T-helper 2 cell treated with Interferon-gamma antibody and Interleukin-4, amounts not matched to agents 5 μg/mL and 100 μg/mL, for 36 hours (primary cell): Measurements from ENCODE around the gene CCRL2.
"Not testable (repeated sequence)": the region's sequence is repeated elsewhere in the genome, so short reads cannot be mapped to it uniquely, and the experiment has no call there.

Experiments used
- DNase-seq: peaks from one replicate; pipeline ENCODE4 v3.0.0; 2021; ENCODE audit warnings: low spot score
- H3K27ac Mint-ChIP-seq: one replicate; pipeline ENCODE4 v1.8.0; 2021; ENCODE audit warnings: mild to moderate bottlenecking, mixed read lengths
- H3K27me3 Mint-ChIP-seq: one replicate; pipeline ENCODE4 v1.8.0; 2021; ENCODE audit warnings: low read depth, mixed read lengths
- H3K36me3 Mint-ChIP-seq: one replicate; pipeline ENCODE4 v1.8.0; 2021; ENCODE audit warnings: low read depth, mixed read lengths
- H3K4me1 Mint-ChIP-seq: one replicate; pipeline ENCODE4 v1.8.0; 2021; ENCODE audit warnings: low read depth, mixed read lengths
- H3K4me3 Mint-ChIP-seq: one replicate; pipeline ENCODE4 v1.8.0; 2022; ENCODE audit warnings: mild to moderate bottlenecking, moderate library complexity, mixed read lengths
- H3K9me3 Mint-ChIP-seq: one replicate; pipeline ENCODE4 v1.8.0; 2021; ENCODE audit warnings: mixed read lengths

CCRL2 gene

DNA sequence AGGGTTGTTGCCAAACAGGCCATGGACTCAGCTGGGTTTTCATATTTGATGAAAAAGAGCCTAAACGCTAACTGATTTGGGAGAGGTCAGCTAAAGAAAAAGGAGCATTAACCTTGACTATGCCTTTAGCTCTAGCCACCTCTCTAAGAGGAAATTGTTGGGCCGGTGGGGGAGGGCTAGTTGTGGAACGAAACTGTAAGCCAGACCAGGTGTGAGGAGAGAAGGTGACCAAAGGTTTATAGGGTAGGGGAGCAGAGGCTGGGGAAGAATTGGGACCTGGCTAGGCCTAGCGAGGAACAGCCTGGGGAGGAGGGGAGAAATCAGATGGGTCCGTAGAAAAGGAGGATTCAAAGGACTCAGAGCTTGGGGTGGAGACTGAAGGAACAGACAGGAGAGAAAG, 15.5 kb upstream of the CCRL2 start:
- H3K27ac Mint-ChIP-seq, DNase-seq, H3K4me3 Mint-ChIP-seq, H3K4me1 Mint-ChIP-seq, H3K36me3 Mint-ChIP-seq, H3K9me3 Mint-ChIP-seq: not testable (repeated sequence)
- peaks cover 25% of the 10 kb centered on the region for H3K27me3 Mint-ChIP-seq

DNA sequence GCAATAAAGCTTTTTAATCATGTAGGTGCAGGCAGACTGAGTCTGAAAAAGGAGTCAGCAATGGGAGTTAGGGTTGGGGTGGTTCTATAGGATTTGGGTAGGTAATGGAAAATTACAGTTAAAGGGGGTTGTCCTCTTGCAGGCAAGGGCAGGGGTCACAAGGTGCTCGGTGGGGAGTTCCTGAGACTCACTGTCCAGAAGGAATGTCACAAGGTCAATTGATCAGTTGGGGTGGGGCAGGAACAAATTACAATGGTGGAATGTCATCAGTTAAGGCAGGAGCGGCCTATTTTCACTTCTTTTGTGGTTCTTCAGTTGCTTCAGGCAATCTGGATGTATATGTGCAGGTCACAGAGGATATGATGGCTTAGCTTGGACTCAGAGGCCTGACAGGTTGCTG, 14.0 kb upstream of the CCRL2 start:
- Mint-ChIP-seq H3K27me3 (peaks cover 21% of the 10 kb centered on the region), H3K4me3 (no peak overlapping the region), H3K9me3 (no peaks in the 10 kb centered on the region), H3K36me3 (no peaks in the 10 kb centered on the region), H3K4me1 (peaks cover 5% of the 10 kb centered on the region), H3K27ac (no peak overlapping the region)
- DNase-seq: no peak

DNA sequence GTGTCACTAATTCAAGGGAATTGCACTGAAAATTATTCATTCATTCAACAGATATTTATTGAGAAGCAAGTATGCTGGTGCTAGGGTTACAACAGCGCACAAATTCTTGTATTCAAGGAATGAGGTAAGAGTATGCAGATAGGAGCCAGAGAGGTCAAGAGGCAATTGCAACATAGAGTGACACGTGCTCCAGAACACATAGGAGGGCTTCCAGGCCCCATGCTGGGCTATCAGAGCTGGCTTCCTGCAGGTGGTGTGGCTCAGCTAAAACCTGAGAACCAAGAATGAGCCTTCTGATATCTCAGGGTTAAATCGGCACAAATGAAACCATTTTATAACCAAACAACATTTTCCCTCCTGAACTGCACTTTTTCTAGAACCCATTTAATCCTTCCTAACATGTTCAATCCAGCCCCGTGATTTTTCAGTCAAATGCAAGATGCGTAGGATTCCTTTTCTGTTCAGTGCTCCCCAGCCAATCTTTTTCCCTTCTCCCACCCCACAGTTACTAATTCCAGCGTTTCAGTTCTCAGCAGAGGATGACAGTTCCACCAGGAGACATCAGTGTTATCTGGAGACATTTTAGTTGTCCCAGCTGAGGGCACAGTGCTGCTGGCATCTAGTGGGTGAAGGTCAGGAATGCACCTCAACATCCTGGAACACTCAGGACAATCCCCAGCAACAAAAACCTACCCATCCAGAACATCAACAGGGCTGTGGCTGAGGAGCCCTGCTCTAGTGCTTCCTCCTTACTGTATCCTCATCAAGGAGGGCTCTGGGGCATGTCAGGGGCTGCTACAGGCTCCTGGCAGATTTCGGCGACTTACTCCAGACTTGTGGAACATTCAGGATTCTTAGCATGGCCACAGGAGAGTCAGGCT, 13.3 kb upstream of the CCRL2 start:
- peaks cover 21% of the 10 kb centered on the region for H3K27me3 Mint-ChIP-seq
- H3K4me3 Mint-ChIP-seq: no peak overlapping the region
- no peak overlapping the region for H3K27ac Mint-ChIP-seq
- no peak for DNase-seq
- H3K9me3 Mint-ChIP-seq: no peaks in the 10 kb centered on the region
- peaks cover 5% of the 10 kb centered on the region for H3K4me1 Mint-ChIP-seq
- no peaks in the 10 kb centered on the region for H3K36me3 Mint-ChIP-seq

DNA sequence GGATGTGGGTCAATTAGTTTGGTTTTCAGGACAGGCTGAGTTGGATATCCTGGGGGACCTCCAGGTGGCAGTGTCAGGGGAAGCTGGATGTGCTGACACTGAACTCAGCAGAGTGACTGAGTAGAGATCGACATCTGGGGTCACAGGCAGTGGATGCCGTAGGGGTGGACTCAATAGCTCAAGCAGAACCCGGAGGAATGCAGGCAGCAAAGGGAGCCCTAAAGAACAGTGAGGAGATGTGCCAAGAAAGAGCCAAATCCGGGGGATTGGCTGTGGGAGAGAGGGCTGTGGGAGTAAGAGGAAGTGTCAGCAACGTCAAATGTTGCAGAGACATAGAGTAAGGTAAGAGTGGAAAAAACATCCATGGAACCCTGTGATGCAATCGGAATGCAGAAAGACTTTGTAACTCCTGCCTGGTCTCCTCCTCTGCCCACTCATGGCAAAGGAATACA, 11.8 kb upstream of the CCRL2 start:
- DNase-seq: no peak
- no peaks in the 10 kb centered on the region for H3K36me3 Mint-ChIP-seq
- no peak overlapping the region for H3K4me3 Mint-ChIP-seq
- H3K4me1 Mint-ChIP-seq: peaks cover 5% of the 10 kb centered on the region
- no peaks in the 10 kb centered on the region for H3K9me3 Mint-ChIP-seq
- peaks cover 21% of the 10 kb centered on the region for H3K27me3 Mint-ChIP-seq
- H3K27ac Mint-ChIP-seq: no peak overlapping the region

DNA sequence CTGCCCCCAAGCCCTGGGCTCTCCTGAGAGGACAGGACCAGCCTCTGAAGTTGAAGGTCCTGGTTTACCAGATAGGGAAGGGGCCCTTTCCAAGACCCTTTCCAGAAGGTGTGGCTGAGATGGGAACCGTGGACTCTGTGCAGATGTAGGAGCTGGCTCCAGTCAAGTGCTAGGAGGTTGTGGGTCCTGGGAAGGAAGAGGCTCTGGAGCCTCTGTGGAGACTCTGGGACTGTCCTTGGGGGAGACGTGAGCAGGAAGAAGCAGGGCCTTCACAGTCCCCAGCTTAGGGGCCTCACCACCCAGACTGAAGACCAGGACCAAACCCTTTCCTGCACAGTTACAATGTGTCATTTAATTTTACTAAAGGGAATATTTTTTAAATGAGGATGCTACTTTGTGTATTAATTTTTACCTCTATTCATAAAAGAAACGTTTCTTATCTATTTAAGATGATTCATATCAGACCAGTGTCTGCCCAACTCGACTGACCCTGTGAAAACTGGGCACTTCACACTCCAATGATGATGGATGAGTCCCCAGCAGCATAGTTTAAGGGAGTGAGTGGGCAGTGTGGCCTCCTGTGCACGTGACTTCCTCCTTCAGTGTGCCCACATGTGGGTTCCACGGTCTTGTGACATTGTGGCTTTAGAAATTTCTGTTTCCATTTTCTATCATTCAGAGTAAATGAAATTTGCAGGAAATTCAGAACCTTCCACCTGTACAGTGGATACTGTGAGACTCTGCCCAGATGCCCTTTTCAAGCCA, 11.1 kb upstream of the CCRL2 start:
- H3K27me3 Mint-ChIP-seq: peaks cover 21% of the 10 kb centered on the region
- H3K27ac Mint-ChIP-seq: no peak overlapping the region
- no peak overlapping the region for H3K4me3 Mint-ChIP-seq
- no peaks in the 10 kb centered on the region for H3K9me3 Mint-ChIP-seq
- H3K4me1 Mint-ChIP-seq: peaks cover 5% of the 10 kb centered on the region
- no peaks in the 10 kb centered on the region for H3K36me3 Mint-ChIP-seq
- no peak for DNase-seq

DNA sequence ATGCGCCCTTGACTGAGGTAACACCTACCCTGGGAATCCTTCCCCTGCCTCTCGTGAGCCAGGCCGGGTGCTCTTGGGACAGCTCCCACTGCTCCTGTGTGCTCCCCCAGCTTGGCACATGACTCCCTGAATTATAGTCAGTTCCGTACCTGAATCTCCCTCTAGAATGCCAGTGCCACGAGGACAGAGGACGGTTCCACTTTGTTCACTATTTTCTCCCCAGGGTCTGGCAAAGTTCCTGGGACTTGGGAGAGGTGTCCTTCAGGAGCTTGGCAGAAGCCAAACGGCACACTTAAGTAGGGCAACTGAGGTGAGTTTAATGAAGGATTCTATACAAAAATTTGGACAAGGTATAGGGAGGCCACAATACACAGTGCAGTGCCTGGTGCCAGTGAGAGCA, 9.9 kb upstream of the CCRL2 start:
- no peak for DNase-seq
- H3K4me1 Mint-ChIP-seq: peaks cover 5% of the 10 kb centered on the region
- H3K36me3 Mint-ChIP-seq: no peaks in the 10 kb centered on the region
- H3K9me3 Mint-ChIP-seq: no peaks in the 10 kb centered on the region
- H3K4me3 Mint-ChIP-seq: no peak overlapping the region
- H3K27ac Mint-ChIP-seq: no peak overlapping the region
- H3K27me3 Mint-ChIP-seq: peaks cover 24% of the 10 kb centered on the region

DNA sequence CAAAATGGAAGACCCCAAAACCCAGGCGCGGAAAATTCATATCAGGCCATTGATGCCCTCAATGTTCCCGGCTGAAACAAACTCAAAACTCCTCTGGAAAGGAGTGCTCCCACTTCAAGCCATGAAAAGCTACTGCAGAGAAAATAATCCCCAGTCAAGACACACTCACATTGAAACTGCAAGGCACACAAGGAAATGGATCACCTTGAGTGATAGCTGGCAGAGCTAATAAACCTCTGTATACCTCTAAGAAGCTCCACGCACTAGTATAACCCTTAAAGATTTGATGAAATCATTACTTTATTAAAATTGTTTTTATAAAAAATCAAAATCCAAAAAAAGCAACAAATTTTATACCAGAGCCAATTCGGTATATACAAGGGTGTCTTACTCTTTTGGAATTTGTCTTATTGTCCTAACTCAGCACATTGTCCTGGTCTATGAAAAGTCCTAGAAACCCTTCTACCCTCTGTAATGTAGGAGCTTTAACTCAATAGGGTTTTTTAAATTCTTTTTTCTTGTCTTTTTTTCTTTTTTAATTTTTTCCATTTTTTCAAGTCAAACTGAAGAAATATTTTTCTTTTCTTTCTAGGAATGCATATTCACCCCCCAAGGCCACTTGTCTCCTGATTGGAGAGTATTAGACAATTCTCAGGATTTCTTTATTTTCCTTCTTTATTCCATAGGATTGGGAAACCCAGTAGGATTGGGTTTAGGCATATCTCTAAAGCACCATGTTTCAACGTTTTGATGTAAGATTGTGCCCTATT, 8.7 kb upstream of the CCRL2 start:
- Mint-ChIP-seq H3K9me3 (peaks cover 5% of the 10 kb centered on the region), H3K27ac (no peak overlapping the region), H3K4me1 (peaks cover 5% of the 10 kb centered on the region), H3K4me3 (no peak overlapping the region), H3K36me3 (no peaks in the 10 kb centered on the region), H3K27me3 (peaks cover 24% of the 10 kb centered on the region)
- DNase-seq: no peak

DNA sequence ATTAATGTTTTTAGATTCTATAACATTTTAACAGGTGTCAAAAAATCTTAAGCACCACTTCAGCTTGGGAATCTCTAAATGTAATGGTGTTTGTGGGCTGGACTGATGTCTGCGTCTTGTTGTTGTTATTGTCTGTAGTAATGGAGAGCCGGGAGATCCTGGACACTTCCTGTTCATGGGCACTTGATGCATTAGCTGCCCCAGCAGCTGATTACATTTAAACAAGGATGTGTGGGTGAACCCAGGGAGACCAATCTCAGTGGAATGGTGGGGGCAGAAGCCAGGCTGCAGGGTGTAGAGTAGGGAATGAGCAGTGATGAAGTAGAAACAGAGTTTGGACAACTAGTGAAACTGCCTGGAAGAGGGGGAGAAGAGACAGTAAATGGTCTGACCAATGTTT, 8.0 kb upstream of the CCRL2 start:
- no peak for DNase-seq
- peaks cover 5% of the 10 kb centered on the region for H3K9me3 Mint-ChIP-seq
- peaks cover 5% of the 10 kb centered on the region for H3K4me1 Mint-ChIP-seq
- H3K36me3 Mint-ChIP-seq: no peaks in the 10 kb centered on the region
- no peak overlapping the region for H3K4me3 Mint-ChIP-seq
- no peak overlapping the region for H3K27ac Mint-ChIP-seq
- H3K27me3 Mint-ChIP-seq: peaks cover 24% of the 10 kb centered on the region

DNA sequence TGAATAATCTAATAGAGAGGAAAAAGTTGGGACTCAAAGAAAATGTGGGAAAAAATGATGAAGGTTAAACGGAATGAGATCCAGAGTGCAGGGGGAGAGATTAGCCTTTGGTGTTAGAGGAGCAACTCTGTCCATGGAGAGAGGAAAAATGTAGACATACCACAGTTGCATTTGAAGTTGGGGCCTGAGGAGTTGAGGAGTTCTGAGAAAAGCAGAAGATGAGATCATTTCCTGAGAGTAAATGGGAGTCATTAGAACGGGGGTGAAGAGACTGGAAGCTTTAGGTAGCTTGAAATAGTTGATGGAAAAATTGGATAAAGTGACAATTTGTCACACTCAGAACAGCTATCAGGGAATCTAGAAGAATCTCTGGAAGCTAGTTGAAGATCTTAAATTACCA, 7.5 kb upstream of the CCRL2 start:
- Mint-ChIP-seq H3K4me1 (peaks cover 5% of the 10 kb centered on the region), H3K36me3 (no peaks in the 10 kb centered on the region), H3K9me3 (peaks cover 5% of the 10 kb centered on the region), H3K4me3 (no peak overlapping the region), H3K27ac (no peak overlapping the region), H3K27me3 (peaks cover 21% of the 10 kb centered on the region)
- no peak for DNase-seq

DNA sequence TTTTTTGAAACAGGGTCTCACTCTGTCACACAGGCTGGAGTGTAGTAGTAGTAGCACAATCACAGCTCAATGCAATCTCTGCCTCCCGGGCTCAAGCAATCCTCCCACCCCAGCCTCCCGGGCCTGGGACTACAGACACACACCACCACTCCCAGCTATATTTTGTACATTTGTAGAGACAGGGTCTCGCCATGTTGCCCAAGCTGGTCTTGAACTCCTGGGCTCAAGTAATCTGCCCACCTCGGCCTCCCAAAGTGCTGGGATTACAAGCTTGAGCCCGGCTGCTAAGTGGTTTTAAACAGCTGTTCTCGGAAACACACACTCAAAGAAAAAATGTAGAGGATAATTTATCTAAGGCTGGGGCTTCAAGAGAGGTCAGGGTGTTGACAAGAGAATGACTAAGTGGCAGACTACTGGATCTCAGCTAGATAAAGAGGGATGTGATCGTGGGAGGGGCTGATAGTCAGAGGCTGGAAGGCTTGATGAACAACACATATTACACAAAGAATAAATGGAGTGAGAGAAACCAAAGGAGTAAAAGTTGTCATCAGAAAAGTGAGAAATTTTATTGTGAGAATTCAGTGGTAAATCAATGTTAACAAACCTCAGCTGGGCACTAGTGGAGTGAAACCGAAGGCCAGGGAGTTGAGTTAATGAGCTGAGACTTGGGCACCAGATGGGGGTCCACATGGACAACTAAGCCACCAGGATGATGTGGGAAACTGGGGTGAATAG, 6.9 kb upstream of the CCRL2 start:
- H3K36me3 Mint-ChIP-seq: no peaks in the 10 kb centered on the region
- H3K4me1 Mint-ChIP-seq: peaks cover 5% of the 10 kb centered on the region
- H3K27me3 Mint-ChIP-seq: peaks cover 18% of the 10 kb centered on the region
- peaks cover 5% of the 10 kb centered on the region for H3K9me3 Mint-ChIP-seq
- no peak for DNase-seq
- H3K4me3 Mint-ChIP-seq: no peak overlapping the region
- H3K27ac Mint-ChIP-seq: no peak overlapping the region

DNA sequence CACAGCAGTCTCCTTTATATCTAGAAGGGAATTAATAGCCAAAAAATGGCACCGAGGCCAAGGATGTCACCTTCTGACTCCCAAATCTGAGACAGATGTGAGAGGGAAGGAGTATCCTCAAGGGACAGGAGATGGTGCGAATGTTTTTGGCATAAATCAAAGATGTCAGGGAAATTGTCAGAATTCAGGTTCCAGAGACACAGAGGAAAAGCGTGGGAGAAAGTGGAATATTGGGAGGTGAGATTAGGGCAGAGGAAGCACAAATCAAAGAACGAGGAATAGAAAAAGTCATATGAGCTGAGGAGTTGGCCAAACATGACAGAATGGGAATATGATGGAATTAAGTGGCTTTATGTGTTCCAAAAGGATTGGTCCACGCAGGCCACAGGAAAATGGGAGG, 6.2 kb upstream of the CCRL2 start:
- H3K9me3 Mint-ChIP-seq: peaks cover 5% of the 10 kb centered on the region
- H3K36me3 Mint-ChIP-seq: no peaks in the 10 kb centered on the region
- H3K27me3 Mint-ChIP-seq: peaks cover 19% of the 10 kb centered on the region
- DNase-seq: no peak
- H3K27ac Mint-ChIP-seq: no peak overlapping the region
- H3K4me3 Mint-ChIP-seq: no peak overlapping the region
- peaks cover 5% of the 10 kb centered on the region for H3K4me1 Mint-ChIP-seq

DNA sequence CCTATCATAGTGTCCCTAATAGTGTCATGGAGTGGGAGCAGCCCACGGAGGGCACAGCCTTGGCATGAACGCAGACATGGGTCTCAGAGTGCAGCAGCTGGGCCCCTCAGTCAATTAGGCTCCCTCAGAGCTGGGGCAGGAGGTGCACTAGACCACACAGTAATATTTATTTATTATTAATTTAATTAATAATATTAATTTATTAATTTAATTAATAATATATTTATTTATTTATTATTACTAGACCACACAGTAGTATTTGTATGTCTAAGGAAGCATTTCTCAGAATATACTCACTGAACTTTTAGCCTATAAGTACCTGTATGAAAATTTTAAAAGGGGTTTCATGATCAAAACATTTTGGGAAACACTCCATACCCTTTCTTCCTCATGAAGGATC, 5.5 kb upstream of the CCRL2 start:
- no peaks in the 10 kb centered on the region for H3K36me3 Mint-ChIP-seq
- H3K27ac Mint-ChIP-seq: no peak overlapping the region

DNA sequence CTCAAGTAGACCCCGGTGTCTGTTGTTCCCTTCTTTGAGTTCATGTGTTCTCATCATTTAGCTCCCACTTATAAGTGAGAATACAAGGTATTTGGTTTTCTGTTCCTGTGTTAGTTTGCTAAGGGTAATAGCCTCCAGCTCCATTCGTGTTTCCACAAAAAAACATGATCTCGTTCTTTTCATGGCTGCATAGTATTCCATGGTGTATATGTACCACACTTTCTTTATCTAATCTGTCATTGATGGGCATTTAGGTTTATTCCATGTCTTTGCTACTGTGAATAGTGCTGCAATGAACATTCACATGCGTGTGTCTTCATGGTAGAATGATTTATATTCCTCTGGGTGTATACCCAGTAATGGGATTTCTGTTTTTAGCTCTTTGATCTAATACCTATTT, 4.2 kb upstream of the CCRL2 start:
- H3K36me3 Mint-ChIP-seq, H3K4me1 Mint-ChIP-seq, H3K9me3 Mint-ChIP-seq, DNase-seq, H3K27ac Mint-ChIP-seq, H3K4me3 Mint-ChIP-seq: not testable (repeated sequence)
- H3K27me3 Mint-ChIP-seq: peaks cover 19% of the 10 kb centered on the region

More for the DNA sequence above, 5.5 kb upstream of the CCRL2 start:
- Mint-ChIP-seq H3K4me1 (peaks cover 3% of the 10 kb centered on the region), H3K9me3 (peaks cover 5% of the 10 kb centered on the region), H3K4me3 (no peak overlapping the region), H3K27me3 (peaks cover 19% of the 10 kb centered on the region)
- DNase-seq: no peak
